Measurements from ENCODE around the gene ATOH7.
"Not testable (repeated sequence)": the region's sequence is repeated elsewhere in the genome, so short reads cannot be mapped to it uniquely, and the experiment has no call there.

ATOH7 gene

DNA sequence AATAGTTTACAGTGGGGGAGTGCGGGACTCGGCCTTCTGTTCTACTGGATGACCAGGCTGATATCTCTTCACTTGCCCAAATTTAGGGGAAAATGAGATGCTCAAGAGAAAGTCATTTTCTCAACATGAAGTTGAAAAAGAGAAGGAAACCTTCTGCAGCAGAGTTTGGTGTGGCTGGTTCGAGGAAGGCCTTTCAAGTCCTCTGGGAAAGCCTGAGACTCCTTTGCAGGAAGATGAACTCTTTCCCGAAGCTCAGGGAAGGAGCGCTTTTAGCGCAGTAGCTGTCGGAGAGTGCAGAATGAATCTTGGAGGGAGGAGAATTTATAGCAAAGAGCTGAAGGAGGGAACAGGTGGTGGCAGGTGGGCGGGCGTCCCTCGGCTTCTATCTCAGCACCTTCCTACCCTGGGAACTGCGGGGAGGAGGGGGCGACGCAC lies at the start of gene ATOH7:
Gene ATOH7 (minus strand): TSS at position 297 of the 435 bp plus-strand sequence. CDS start 436 bp downstream, outside the sequence.
- DNase-seq = no peak

DNA sequence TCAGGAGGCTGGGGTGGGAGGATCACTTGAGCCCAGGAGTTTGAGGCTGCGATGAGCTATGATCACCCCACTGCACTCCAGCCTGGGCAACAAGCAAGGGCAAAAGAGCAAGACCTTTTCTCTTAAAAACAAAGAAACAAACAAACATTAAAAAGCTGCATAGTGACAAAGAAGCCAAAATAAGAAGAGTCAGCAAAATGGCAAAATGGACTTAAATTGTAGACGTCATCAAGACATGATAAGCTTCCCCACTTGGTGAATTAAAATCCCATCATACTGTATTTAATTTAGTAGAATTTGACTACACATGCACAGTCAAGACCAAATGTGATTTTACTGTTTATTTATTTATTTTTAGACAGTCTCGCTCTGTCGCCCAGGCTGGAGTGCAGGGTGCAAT lies 48.8 kb upstream of the ATOH7 start:
- no peak for DNase-seq

DNA sequence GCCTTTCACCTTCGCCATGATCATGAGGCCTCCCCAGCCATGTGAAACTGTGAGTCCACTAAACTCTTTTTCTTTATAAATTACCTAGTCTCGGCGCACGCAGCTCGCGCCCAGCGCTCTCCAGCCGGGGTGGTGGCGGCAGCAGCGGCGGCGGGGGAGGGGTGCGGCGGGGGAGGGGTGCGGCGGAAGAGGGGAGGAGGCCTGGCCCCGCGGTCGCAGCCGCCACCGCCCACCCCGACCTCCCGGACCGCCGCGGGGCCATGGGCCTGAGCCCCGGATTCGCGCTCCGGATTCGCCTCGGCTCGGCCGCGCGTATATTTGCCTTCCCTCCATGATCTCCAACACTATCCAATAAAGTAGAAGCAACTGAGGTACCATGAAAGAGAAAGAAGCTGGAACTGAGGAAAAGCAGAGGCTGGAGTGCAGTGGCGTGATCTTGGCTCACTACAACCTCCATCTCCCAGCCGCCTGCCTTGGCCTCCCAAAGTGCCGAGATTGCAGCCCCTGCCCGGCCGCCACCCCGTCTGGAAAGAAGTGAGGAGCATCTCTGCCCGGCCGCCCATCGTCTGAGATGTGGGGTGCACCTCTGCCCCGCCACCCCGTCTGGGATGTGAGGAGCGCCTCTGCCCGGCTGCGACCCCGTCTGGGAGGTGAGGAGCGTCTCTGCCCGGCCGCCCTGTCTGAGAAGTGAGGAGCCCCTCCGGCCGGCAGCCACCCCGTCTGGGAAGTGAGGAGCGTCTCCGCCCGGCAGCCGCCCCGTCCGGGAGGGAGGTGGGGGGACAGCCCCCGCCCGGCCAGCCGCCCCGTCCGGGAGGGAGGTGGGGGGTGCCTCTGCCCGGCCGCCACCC lies 47.2 kb upstream of the ATOH7 start:
- DNase-seq = not testable (repeated sequence)

DNA sequence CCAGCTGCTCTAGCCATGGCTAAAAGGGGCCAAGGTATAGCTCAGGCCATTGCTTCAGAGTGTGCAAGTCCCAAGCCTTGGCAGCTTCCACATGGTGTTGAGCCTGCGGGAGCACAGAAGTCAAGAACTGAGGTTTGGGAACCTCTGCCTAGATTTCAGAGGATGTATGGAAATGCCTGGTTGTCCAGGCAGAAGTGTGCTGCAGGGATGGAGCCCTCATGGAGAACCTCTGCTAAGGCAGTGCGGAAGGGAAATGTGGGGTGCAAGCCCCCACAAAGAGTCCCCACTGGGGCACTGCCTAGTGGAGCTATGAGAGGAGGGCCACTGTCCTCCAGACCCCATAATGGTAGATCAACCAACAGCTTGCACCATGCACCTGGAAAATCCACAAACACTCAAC lies 45.9 kb upstream of the ATOH7 start:
- DNase-seq = not testable (repeated sequence)

DNA sequence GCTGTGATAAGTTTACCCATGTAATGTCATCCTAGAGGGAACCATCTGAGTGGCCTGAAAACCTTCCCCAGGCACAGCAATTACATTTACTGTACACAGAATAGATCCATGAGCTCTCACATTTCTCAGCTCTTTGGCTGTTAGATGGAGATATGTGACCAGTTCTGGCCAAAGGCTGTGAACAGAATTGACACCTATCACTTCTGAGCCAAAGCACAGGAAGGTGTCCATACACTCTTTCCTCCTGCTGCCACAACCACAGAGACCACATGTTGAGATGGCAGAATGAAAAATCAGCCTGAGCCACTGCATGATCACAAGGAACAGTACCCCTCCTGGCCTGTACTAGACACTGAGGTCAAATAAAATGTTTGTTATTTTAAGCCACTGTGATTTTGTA lies 44.3 kb upstream of the ATOH7 start:
- DNase-seq = no peak

DNA sequence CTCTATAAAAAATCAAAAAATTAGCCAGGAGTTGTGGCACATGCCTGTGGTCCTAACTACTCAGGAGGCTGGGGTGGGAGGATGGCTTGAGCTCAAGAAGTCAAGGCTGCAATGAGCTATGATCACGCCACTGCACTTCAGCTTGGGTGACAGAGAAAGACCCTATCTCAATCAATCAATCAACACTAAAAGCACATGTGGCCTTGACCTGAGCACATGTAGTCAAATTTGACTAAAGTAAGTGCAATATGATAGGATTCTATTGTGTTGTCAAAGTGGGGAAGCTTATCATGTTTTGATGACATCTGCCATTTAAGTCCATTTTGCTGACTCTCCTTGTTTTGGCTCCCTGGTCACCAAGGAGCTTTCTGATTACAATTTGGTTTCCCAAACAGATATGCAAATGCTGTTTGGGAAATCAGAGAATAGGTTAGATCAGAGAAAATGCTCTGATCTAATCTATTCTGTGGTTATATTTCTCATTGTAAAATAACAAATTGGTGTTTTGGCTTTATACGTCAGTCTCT lies 43.8 kb upstream of the ATOH7 start:
- DNase-seq = no peak

DNA sequence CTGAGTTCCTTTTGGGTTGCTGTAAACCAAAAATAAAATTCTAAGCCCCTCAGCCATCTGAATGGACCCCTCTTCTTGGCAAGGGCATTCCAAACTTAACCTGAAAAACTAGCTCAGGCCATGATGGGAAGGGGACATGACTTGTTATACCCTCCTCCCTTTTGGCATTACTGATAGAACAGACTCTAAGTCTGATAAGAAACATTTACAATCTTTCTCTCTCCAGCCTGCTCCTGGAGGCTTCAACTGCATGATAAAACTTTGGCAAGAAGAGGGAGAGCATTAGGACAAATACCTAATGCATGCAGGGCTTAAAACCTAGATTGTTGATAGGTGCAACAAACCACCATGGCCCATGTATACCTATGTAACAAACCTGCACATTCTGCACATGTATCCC lies 40.9 kb upstream of the ATOH7 start:
- DNase-seq = no peak

DNA sequence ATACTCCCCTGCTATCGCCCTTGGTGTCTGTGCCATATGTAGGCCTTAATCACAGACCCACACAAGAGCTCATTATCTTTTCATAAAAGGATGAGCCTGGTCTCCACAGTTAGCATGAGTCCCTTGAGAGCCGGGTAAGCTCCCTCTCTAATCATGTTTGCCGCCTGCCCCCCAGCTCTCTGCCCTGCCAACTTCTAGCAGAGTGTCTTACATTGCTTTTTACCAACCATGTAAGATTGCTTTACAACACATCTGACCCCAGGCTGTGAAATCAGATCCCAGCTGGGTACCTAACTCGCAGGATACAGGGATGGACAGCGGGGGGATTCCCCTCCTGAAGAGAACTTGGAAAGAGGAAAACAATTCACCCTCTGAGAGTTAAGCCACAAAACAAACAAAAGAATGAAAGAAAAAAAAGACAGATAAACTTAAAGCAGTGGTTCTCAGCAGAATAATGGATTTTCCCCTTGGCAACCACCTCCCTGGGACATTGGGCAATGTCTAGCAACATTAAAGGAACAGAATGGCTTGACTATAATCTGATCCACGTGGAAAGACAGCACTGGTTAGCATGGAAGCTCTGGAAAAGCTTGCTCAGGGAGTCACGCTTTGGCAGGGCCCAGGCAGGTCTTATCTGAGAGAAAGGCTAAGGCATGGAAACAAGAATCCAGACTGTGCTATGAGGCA lies 39.4 kb upstream of the ATOH7 start:
- DNase-seq = no peak

DNA sequence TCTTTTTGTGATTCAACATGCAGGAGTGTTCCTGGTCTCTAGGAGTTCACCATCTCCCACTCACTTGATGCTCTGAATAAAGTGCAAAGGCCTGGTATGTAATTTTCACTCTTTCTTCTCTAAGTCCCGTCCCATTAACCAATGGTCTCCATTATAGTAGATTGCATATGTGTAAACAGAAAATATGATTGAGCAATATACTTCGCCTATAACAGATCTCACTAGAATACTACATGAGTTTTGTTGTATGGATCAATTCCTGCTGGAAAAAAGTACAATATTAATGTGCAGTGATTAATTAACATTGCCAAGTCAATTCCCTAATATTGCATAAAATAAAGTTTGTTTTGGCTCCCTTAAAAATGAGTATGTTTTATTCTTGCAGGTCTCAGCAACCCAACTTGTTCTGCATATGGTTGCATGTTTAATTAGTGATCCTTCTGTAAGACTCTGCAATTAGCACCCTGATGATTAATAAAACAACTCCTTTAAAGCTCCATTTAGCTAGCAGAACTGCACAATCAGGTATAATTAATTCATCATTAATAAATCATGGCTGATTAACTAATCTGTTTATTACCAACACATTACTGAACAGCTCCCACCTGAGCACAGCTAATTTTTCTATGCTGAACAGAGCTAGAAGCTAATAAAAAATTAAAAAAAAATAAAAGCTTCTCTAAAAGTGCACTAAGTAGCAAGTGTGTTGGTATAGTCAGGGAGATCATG lies 37.8 kb upstream of the ATOH7 start:
- no peak for DNase-seq

DNA sequence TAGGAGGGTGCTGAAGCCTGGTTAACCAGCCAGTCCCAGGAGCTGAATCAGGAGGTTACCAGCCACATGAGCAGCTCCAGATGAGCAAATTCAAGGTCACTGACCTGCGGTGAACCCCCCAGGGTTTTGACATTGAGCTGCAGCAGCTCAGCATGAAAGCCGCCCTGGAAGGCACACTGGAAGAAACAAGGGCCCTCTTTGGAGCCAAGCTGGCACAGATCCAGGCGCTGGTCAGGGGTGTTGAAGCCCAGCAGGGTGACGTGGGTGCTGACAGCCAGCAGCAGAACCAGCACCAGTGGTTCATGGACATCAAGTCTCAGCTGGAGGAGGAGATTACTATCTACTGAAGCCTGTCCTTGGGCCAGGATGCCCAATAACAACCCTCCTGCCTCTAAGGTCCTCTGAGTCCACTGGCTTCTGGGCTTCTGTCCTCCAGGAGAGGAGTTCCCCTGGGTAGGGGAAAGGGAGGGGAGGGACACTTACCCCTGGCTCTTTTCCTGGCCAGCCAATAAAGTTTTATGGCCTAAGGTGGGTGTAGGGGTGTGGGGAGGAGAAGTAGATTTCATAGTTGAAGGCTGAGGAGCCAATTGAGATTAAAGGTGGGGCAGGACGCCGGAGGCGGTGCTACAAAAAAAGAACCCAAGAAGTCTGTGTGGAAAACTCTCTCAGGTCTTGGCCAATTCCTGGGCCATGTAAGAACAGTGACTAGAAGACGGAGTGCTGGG lies 29.4 kb upstream of the ATOH7 start:
- no peak for DNase-seq

DNA sequence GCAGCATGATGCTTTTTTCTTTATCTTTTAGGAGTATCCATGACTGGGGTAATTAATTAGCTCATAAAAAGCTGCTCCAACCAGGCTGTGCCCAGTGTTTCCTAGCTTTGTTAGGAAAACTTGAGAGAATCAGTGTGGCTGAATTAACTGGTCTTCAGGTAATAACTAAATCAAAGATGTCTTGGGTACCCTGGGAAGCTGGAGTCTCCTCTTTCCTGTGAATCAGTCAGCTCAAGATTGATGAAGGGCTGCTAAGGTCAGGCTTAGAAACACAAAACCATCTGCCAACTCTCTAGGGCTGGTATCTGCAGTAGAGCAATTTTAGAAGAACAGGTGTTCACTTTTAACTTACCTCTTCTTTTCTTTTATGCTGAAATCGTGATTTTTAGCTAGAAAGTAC lies 21.4 kb upstream of the ATOH7 start:
- no peak for DNase-seq

DNA sequence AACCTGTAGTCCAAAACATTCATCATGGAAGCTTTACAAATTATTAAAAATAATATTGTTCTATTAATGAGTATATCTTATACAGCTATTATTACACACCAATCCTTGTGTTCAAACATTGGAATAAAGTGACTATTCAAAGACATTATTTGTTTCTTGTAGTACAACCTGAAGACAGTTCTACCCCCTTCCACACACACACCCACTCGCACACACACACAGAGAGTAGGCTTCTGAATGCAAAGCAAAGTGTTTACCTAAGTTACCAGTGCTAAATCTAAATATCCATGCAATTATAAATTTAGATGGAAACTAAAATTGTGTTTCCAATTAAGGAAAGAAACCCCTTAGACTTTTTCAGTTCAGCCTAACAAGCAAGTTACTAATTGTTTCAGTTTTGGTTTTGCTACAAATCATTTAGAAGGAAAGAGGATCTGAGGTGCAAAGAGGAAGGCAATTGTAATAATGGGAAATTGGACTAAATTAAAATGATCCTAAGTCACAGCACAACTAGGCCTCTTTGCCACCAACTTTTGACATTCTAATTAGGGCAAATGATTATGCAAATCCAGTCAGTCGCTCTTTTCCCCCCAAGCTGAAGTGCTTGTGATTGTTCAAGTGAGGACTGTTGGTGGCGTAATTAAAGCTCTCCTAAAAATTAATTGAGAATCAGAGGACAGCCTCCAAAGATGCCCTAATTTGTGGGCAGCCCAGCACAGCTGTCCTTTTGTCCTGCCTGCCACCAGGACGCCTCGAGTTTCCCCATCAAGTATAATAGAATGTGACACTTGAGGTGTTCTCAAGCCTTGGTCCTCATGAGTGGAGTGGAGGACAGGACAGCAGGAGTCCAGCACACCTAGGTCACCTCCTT lies 19.9 kb upstream of the ATOH7 start:
- no peak for DNase-seq

DNA sequence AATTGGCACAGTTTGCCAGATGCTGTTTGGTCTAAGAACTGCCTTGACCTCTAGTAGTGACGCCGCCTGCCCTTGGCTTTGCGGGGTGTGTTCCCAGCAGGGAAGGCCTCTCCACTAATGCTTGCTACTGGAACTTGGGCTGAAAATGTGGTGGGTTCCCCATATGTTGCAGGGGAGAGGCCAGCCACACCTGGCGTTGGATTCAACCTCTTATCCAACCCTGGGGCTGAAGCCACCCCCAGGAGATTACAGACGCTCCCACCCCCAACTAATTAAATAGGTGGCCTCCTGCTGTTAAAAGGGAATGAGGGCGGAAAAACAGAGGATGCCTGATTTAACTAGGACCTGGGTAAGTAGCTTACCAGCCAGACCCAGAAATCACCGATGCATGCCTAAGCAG lies 19.2 kb upstream of the ATOH7 start:
- DNase-seq = no peak

DNA sequence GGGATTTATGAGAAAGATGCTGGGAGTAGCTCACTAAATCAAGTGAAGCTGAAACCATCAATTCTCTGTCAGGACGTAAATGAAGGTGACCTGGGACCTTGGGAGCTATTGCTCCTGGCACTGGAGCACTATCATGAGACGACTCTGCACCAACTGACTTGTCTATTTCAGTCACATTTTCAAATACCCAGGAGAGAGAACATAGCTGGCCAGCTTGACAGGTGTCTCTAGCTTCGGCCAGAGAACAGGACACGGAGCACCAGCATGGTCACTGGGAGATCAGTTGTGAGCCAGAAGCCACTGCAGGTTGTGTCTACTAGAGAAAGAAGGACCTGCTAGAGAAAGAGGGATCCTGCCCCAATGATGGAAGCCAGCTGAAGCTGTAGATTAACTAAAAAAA lies 17.4 kb upstream of the ATOH7 start:
- no peak for DNase-seq

DNA sequence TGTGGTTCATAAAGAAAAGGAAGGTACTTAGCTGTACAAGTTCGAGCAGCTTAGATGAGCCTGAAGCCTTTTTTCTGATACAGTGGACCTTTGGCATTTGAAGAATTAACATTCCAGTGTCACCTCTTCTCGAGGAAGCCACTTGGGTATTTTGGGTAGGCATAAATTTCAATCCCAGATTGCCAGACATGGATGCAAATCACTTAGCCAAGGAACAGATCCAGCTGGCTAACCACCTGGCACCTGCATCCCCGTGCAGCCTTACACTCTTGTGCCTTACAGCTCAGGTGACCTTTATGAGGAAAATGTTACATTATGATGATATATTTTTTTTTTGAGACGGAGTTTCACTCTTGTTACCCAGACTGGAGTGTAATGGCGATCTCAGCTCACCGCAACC lies 16.0 kb upstream of the ATOH7 start:
- DNase-seq = no peak

DNA sequence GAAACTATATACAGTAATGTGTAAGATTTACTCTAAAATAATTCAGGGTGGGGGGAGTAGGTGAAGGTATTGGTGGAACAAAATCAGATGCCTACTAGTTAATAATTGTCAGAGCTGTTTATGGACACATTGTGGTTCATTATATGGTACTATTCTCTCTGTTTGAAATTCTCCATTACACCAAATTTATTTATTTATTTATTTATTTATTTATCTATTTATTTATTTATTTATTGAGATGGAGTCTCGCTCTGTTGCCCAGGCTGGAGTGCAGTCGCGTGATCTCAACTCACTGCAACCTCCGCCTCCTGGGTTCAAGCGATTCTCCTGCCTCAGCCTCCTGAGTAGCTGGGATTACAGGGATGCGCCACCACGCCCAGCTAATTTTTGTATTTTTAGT lies 14.5 kb upstream of the ATOH7 start:
- not testable (repeated sequence) for DNase-seq

DNA sequence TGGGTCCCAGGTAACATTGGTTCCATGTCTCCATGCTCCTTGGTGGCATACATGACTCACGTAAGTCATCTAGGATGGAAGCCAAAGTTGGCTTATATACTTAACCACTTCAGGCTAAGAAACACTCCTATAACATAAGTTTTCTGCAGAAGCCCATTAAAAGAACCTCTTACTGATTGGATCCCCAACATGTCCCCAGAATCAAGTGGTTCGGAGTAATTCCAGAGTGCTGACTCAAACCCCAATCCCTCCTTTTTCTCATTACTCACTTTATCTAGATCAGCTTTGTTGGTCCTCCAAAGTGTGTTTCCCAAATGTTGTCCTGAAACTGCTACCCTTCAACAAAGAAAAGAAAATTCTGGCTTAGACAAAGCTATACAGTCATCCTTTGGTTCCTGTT lies 10.1 kb upstream of the ATOH7 start:
- no peak for DNase-seq

DNA sequence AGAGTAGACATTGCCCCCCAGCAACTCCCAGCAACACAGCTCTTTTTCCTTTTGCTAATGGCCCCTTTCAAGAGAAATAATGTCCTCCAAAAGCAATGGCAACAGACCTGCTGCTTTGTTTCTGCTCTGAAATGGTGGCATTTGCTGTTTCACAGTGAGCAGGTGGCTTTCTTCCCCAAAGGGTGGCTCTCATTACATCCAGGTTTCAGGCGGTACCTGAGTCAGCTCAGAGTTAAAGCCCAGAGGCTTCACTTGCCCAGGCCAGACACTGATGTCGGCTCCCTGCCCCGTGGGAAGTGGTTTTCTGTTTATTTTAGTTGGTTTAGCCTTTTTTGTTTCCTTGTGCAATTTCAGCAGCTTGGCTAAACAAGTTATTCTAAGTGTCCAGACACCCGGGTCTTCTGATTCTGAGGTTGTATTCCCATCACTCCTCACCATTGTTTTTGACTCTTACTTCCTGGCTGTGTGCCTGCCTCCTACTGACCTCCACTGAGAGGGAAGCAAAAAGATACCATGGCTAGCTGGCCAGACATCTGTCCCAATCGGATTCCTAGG lies 7.8 kb upstream of the ATOH7 start:
- no peak for DNase-seq

DNA sequence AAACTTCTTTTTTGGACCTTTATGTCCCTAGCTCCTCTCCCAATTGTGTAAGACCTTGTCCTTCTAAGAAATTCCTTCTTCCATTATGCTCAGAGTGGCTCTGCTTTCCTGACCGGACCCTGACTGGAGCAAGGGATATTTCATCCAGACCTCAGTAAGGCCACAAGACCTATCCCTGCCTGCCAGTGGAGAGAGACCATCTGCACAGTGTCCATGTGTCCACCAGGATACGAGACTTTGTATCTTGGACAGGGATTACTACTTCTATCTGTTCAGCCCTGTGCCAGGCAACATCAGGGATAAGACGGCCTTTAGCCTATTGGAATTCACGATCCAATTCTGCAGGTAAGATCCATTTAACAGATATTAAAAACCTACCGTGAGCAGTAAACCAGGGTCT lies 7.2 kb upstream of the ATOH7 start:
- DNase-seq = no peak

DNA sequence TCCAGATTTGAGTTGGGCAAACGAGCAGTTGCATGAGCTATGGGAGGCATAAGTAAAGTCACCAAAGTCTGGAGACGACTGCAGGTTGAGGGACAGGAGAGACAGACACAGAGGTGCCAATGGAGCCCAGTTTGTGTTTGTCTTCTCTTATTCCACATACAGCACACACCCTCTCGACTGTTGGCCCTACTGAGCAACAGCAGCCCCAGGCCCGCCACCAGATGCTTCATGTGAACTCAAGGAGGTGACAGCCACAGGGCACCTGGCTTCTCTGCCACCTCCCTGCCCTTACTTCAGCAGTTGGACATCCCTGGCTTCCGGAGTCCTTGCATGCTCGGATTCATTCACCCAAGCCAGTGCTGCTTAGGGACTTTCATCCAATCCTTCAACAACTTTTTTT lies 6.5 kb upstream of the ATOH7 start:
- no peak for DNase-seq

DNA sequence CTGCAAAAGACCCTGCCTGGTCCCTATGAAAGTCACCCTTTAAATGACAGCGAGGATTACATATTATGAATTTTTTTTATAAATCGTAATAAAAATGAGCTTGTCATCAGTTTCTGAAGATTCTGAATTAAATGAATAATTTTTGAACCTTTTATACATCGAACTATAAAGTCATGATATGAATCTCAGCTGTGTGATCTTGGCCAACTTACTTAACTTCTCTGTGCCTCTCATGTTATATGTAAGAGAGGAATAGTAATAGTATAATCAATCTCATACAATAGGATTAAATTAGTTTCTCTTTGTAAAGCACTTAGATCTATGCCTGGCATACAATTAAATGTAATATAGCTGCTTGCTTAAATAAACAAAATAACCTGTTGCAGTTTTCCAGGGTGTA lies 5.3 kb upstream of the ATOH7 start:
- DNase-seq = no peak
